ENCODE data around the gene LY6G6D. TPM values are rescaled to one million over a fixed set of nuclear protein-coding genes. Genes with fewer than 3 reads are reported as not detected.

The LY6G6D gene
- total and polyA plus RNA-seq, 4 donors = not detected

- TF ChIP-seq CTCF (IDR thresholded peaks at IDR 0.05; ENCODE audit: low read depth, low read length, missing input control) (no peak), HNF4G (IDR thresholded peaks at IDR 0.05) (no peak), REST (IDR thresholded peaks at IDR 0.05) (no peak), YY1 (IDR thresholded peaks at IDR 0.05) (no peak), RAD21 (IDR thresholded peaks at IDR 0.05) (no peak), RXRA (IDR thresholded peaks at IDR 0.05) (no peak), JUND (IDR thresholded peaks at IDR 0.05) (no peak), GABPA (IDR thresholded peaks at IDR 0.05 in 1 of 2, conservative IDR thresholded peaks at IDR 0.05 in 1 of 2) (no peak), NR2F2 (IDR thresholded peaks at IDR 0.05) (no peak), SP1 (IDR thresholded peaks at IDR 0.05) (no peak), FOXA1 (IDR thresholded peaks at IDR 0.05) (no peak), ATF3 (IDR thresholded peaks at IDR 0.05) (no peak)
- Histone ChIP-seq H3K27ac (ENCODE audit: low read depth in 1 of 2, low read length in 2 of 2) (peak overlapping the region; percentile 22 to 68), H3K36me3 (ENCODE audit: control insufficient read depth in 4 of 4, insufficient read depth in 3 of 4, low read depth in 1 of 4, low read length in 3 of 4) (peaks cover 4 to 19% (median 8%) of the 10 kb centered on the region in 4 donors), H3K4me1 (ENCODE audit: control insufficient read depth in 4 of 4, insufficient read depth in 4 of 4, low read length in 3 of 4) (peaks cover 3 to 21% (median 12%) of the 10 kb centered on the region in 4 donors), H3K4me3 (ENCODE audit: low read depth in 1 of 3, low read length in 3 of 3) (no peak overlapping the region), H3K27me3 (ENCODE audit: control insufficient read depth in 4 of 4, insufficient read depth in 4 of 4, low read length in 3 of 4) (no peaks in the 10 kb centered on the region), H3K9me3 (ENCODE audit: control insufficient read depth in 4 of 4, low read length in 3 of 4) (no peaks in the 10 kb centered on the region), H3K9ac (ENCODE audit: low read depth in 1 of 2, low read length in 2 of 2) (no peak overlapping the region)
- no peak for DNase-seq (ENCODE audit: low spot score)
- WGBS = 81% methylated on average over 7 of the region's 7 CpGs
These were observed 12.0 kb downstream of the LY6G6D start for GRCh38 chr6:31727034-31727716.

GRCh38 chr6:31727717-31728671 lies 12.8 kb downstream of the LY6G6D start:
- DNase-seq (ENCODE audit: low spot score) = no peak
- H3K36me3 ChIP-seq (ENCODE audit: control insufficient read depth in 4 of 4, insufficient read depth in 3 of 4, low read depth in 1 of 4, low read length in 3 of 4) = peaks cover 6 to 24% (median 11%) of the 10 kb centered on the region in 4 donors
- TF ChIP-seq ZBTB33 (IDR thresholded peaks at IDR 0.05) = no peak
- no peak for TF ChIP-seq FOXA1 (IDR thresholded peaks at IDR 0.05)
- TF ChIP-seq GABPA (IDR thresholded peaks at IDR 0.05 in 1 of 2, conservative IDR thresholded peaks at IDR 0.05 in 1 of 2) = no peak
- TF ChIP-seq JUND (IDR thresholded peaks at IDR 0.05) = no peak
- TF ChIP-seq REST (IDR thresholded peaks at IDR 0.05) = no peak
- no peak for TF ChIP-seq RAD21 (IDR thresholded peaks at IDR 0.05)
- no peak for TF ChIP-seq YY1 (IDR thresholded peaks at IDR 0.05)
- H3K4me3 ChIP-seq (ENCODE audit: low read depth in 1 of 3, low read length in 3 of 3) = peak overlapping the region in 1 of 3 donors; percentile 73
- H3K9me3 ChIP-seq (ENCODE audit: control insufficient read depth in 4 of 4, low read length in 3 of 4) = no peaks in the 10 kb centered on the region
- H3K27ac ChIP-seq (ENCODE audit: low read depth in 1 of 2, low read length in 2 of 2) = peak overlapping the region; percentile 39 to 68
- H3K27me3 ChIP-seq (ENCODE audit: control insufficient read depth in 4 of 4, insufficient read depth in 4 of 4, low read length in 3 of 4) = no peaks in the 10 kb centered on the region
- 87% methylated on average over 41 of the region's 41 CpGs for WGBS
- H3K4me1 ChIP-seq (ENCODE audit: control insufficient read depth in 4 of 4, insufficient read depth in 4 of 4, low read length in 3 of 4) = peaks cover 3 to 21% (median 12%) of the 10 kb centered on the region in 4 donors
- H3K9ac ChIP-seq (ENCODE audit: low read depth in 1 of 2, low read length in 2 of 2) = peak overlapping the region in 1 of 2 donors; percentile 19
